Femur (tissue), 1 donor: ENCODE results near the gene PTGR3.

ENCODE experiments used
- DNase-seq: peaks from one replicate; pipeline ENCODE4 v3.0.0-alpha.2; 2017

PTGR3 gene

DNA sequence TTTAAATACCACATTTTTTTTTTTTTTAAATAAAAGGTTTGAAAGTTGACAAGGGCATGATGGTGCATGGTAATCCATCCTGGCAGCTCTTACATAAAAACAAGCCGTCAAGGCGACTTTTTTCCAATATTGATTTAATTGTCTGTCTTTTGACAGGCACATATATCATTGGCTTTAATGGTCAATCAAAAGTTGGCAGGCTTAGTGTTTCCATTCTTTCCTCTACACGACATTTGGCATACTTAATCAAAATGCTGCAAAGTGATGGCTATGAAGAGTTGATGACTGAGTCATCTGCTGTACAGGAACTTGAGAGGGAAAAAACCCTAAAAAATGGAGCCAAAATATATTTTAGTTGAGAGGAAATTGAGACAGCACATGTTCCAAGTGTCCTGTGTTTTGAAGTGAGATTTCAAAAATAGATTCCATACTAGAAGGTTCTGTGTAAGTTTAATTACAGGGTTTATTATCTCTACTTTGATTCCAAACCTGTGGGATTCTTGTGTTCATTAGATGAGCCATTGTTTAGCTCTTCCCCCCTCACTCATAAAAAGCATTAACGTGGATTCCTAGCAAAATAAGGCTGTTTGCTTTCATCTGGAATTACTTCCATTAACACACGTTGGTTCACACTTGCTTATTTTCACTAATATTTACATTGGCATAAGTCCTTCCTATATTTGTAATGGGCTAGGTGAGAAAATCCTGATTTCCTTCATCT is 4.8 kb upstream of the PTGR3 start:
- DNase-seq: no peak

DNA sequence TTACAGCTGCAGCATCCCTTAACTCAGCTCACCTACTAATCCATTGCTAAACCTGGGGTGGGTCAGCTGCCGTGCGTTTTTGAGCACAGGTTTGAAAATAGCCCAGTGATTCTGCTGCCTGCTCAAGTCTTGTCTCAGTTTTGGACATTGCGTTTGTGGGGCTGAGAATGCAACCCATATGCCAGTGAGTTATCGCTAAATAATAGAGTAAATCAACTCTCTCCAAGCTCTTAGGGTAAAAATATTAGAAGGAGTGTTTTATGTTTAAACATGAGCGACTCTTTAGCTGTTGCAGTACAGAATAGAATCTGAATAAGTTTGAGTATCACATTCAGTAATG is 3.8 kb upstream of the PTGR3 start:
- no peak for DNase-seq

DNA sequence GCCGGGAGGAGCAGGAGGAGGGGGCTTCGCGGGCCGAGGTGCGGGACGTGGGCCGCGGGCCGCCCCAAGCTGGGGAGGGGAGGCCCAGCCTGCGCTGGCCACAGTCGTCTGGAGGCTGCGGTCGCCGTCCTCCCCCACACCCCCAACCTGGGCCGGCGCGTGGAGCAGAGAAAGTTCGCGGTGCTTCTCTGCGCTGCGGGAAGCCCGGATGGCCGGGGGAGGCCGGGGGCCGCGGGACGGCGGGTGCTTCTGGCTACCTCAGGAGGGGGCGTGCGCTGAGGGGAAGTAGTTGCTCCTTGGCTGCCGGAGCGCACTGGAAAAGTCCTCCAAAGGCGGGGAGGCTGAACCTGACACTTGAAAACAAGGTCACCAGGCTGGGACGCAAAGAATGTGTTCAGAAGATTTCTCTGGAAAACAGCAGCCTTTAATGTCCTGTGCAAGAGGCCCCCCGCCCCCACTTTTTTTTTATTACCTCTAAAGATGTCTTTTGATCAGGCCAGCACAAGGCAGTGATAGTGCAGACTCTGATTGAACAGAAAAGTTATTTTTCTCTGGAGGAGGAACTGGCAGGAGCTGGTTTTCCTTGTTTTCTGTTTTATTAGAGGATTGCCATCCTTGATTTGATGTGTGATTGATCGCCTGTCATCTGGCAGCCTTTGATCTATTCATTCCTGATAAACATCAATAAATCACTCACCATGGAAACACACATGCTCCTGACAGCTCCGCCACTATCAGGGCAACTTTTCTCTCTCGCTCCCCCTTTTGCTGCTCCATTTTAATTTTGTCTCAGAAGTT is 3.2 kb upstream of the PTGR3 start:
- DNase-seq: peak; percentile 79

DNA sequence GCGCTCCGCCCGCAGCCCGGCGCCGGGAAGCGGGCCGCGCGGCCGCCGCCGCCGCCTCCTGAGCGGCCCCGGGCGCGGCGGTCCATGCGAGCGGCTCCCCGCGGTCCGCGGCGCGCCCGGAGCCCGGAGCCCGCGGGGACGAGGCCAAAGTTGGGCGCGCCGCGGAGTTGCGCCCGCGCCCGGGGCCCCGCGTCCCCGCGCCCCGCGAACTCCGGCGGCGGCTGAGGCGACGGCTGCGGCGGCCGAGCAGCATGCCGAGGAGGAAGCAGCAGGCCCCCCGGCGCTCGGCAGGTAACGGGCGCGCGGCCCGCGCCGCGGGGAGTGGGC is 2.6 kb upstream of the PTGR3 start:
- no peak for DNase-seq

DNA sequence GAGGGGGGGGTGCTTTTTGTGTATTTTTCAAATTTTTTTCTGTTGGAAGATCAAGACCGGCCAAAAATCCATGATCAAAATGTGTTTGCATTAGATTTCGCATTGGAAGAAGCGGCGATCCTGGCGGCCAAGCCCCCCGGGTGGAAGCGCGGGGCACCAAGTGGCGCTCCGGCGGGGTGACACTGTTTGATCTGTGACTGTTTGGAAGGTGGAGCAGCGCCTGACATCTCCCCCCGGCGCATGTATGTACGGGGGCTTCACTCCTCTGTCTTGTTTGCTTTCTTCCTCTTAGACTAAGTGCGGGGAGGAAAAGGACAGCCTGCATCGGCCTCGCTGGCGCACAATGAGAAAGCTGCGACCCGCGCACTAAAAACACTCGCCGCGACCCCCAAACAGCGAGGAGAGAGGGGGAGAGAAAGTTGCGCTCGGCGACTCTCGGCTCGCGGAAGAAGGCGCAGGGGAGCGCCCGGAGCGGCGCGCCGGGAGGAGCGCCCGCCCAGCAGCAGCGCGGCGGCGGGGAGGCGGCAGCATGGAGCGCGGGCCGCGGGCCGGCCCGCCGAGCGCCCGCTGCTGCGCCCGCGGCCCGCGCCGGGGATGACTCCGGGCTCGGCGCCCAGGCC is 2.2 kb upstream of the PTGR3 start:
- peak; percentile 46 for DNase-seq

DNA sequence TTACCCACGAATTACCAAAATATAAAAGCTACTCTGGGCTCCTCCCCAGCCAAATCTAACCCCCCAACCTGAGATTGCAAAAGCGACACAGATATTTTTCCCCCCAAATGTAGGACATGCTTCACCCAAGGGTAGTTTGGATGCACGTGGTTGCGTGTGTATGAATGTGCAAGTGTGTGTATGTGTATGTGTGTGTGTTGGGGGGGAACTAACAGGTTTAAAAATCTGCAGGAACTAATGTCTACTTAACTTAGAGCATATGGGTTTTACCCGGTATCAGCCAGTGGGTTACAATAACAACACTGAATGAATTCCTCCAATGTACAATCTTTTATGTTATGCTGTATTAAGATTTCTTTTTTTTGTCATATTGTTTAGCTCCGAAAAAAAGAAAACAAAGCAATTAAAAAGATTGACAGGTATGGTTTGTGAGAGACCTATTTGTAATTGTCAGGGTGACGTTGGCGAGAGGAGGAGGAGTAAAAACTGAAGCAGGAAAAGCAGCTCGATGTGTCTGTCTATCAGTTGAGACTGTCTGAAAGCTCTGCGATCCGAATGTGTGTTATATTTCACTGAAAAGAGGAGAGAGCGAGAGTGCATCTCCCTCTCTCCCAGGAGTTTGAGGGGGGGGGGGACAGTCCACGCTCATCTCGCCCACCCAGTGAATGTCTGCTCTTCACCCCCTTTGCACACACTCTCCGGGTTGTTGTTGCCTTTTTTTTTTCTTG is 1.5 kb upstream of the PTGR3 start, which contains the start of gene TSHZ1:
TSHZ1 (plus strand) TSS at position 524 of the 728 bp plus-strand sequence. CDS start 1,080 bp downstream, outside the sequence.
- peak; percentile 87 for DNase-seq

DNA sequence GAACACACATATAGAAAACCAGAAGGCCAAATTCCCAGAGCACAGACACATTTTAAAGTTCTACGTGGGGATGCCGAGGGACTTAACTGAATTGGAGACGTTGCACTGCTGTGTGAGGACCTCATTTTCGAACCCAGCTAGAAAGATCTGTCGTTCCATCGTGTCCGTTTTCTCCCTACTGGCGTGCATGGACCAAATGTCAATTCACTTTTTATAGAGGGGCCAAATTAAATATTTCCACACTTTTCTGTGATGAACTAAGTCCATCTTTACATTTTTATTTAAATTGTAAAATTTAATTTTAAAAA is 966 bp upstream of the PTGR3 start:
- DNase-seq: no peak

DNA sequence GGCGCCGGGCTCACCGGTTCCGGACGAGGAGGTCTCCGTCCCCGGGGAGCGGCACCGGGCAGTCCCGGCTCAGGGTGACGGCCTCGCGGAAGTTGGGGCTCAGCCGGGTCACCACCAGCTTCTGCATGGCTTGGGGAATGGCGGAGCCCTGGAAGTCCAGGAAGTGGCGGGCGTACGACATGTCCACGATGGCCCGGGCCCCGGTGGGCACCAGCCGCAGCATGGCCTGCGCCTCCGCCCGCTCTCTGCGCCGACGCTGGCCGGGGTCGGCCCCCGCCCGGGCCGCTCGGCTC is 157 bp downstream of the PTGR3 start:
- DNase-seq: no peak

DNA sequence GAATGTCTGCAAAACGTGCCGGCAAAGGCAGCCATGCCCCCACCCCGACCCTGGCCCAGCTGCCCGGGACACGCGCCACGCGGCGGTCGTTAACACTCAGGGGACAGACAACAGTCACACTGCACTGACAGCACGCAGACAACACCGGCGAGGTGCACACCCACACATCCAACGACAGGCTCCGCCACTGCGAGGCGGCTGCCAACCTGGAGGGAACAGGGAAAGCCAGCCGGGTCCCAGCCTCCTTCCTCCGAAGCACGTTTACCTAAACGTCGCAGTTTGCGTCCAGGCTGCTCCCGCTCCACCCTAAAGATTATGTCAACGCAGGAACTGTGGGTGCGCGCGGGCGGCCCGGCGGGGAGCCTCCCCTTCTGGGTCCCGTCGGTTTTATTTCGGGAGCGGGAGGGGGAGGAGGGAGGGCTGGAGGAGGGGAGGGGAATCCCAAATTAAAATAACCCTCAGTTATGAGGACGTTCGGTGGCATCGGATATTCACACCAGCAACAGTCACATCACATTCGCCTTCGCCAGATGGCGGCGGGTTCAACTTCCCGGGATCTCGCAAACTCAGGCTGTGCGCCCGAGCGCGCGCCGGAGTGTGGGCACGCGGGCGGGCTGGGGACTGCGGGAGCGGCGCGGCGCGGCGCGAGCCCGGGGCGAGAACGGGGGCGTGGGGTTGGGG is 644 bp downstream of the PTGR3 start:
- peak; percentile 68 for DNase-seq

DNA sequence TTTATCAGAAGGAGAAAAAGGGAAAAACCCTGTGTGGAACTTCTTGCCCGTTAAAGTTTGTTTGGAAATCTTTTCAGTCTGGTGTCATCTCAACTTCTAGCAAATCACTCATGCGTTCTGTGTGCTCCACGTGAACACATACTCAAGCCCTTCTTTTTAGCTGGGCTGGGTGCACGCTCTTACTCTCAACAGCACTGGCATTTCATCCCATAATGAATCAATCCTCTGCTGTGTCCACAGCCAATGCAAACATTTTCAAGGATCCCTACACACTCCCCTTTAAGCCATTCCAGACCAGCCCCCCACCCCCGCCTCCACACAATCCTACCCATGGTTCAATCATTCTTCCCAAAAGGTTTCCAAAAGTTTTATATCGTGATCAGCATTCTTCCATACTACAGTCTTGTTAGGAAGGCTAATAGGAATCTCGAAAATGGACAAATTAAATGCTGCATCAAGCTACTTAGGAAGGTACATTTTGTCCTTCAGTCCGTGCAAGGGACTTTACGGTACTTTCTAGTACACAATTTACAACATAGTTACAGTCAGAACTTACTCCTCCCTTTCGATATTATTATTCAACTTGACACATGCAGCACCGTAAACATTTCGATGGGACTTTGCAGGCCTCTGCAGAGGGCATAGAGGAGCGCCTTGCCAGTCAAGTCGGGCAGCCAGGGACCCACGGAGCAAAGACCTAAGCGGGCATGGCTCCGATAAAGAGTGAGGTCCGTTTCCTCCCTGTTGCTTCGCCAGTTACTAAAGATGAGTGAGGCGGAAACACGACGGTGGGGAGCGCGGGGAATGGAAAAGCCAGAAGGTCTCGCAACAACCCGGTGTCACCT is 1.4 kb downstream of the PTGR3 start:
- no peak for DNase-seq

DNA sequence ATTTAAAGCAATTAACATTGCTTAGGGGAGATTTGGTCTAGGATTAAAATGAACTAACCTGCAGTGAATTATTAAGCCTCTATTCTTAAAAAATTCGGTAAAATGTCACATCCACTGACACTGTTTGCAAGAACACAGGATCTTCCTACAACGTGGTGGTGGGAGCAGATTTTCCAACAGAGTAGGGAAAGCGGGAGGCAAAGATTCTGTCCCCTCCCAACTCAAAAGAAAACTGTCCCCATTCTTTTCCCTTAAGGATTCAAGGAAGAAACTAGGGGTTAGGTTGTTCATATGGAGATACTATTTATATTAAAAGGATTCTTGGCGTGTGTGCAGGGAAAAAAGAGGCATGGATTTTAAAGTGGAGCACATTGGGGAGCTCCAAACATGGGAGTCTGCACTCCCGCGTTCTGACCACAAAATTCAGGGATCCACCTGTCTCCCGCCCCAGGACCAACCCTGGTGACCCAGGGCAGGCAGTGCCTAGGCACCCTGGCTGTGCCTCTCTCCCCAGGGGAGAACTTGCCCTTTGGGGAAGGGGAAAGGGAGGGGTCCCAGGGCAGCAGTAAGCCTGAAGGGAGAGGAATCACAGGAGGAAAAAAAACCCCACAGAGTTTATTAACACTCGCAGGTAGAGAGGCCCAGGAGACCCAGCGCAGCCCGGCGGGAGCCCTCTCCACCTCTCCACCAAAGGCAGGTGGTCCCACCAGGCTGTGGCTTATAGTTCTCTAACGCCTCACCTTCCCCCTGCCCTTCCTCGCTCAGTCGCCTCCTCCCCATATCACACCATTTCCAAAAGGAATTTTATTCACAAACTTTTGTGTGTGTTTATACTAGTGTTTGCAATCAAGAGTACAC is 2.3 kb downstream of the PTGR3 start:
- no peak for DNase-seq

DNA sequence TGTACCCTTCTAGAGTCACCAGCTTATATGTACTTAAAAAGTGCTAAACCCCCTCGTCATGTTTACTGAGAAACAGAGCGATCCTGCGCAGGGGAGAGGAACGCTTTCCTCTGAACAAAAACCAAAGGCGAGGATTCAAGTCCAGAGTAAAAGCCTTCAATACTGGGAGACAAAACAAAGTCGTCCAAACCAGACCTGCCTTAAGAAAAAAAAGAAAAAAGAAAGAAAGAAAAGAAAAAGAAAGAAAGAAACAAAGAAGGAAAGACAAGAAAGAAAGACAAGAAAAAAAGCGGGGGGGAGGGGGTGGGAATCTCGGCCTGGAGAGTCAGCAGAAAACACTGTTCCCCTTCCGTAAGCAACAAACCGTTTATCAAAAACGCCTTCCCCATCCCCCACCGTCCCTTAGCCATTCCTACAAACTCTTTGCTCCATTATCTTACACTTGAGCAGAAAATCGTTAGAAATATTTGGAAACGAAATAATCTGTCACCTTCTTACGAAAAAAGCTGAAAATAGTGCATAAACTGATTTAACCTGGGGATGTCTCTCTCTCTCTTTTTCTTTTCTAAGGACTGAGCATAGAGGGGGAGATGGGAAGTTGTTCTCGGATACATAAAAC is 3.3 kb downstream of the PTGR3 start:
- DNase-seq: no peak

DNA sequence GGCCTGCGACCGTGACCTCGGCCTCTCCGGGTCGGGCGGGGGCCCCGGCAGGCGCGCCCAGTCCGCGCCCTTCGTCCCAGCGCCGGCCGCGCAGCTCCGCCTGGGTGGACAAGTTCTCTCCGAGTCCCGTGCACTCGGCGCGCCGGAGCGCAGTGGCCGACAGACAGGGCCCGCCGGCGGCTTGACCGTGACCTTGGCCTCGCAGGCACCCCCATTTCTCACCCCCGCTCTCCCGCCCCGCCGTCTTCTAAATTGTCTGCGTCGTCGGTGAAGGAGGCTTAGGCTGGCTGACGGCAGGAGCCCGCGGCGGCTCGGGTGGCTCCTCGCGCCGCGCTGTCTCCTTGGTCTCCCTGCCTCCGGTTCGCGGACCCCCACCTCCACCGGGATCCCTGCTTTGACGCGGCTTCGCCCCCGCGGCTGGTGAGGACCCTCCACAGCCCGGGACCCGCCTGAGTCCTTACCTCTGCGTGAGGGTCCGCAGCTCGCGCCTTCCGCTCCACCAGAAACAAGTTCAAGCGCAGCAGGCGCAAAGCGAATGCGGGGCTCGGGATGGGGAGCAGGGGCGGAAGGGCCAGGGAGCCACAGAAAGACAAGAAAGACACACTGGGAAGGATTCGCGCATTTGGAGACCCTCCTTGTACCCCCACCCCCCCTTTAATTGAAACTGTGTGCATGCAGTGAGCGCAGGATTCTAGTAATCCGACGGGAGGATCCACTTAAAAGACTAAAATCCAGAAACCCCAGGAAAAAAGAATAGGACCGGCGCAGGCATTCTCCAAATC is 4.0 kb downstream of the PTGR3 start:
- DNase-seq: peak; percentile 41

DNA sequence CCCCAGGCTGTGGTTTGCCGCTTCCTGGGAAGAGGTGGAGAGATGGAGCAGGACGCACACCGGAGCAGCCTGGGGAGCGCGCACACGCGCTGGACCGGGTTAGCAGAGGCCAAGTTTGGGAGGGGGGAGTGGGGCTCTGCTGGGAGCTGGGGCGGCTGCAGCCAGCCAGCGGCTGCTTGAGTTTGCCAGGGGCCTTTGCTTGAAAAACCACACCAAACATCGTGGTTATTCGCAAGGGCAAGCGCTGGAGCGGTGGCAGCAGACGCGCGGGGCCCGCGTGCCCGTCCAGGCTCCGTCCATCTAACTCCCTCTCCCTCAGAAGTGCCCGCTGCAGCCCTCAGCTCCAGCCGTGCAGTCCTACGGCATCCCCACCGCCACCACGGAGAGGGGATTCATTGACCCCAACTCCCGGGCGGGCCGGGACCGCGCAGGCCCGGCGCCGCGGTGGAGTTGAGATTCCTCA is 4.6 kb downstream of the PTGR3 start:
- peak; percentile 63 for DNase-seq

DNA sequence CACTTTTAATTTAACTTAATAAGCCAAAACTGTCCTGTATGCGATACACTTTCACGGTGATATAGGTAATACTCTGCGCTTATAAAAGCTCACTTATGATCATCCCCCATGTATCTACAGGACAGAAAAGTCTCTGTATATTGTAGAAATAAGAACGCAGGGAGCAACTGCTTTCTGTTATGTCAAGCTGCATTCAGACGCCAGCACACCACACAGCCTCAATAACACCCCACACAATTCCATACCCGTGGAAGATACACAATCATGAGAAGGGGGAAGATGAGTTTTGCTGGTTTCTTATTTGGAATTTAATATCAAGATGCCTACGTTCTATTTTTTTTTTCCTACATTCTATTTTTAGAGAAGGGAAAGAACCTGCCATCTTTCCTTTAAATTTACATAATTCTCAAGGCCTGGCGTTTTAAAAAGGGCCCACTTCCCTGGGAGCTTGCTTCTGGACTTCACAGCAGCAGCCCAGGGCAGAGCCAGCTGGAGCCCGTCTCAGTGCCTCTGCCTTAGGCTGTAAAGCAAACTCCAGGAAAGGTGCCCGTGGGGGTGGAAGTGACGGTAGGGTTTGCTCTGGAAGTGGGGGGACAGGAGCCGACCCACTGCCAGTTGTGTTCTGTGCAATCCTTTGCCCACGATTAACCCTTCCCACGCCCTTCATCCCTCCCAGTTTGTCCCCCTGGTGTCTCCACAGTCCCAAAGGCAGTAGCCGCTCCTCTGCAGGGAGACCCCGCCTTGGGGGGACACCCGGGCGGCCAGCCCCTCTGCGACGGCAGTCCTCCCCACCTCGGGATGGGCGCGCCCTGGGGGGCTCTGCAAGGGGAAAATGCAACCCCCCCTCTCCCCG is 5.3 kb downstream of the PTGR3 start:
- DNase-seq: peak; percentile 71

DNA sequence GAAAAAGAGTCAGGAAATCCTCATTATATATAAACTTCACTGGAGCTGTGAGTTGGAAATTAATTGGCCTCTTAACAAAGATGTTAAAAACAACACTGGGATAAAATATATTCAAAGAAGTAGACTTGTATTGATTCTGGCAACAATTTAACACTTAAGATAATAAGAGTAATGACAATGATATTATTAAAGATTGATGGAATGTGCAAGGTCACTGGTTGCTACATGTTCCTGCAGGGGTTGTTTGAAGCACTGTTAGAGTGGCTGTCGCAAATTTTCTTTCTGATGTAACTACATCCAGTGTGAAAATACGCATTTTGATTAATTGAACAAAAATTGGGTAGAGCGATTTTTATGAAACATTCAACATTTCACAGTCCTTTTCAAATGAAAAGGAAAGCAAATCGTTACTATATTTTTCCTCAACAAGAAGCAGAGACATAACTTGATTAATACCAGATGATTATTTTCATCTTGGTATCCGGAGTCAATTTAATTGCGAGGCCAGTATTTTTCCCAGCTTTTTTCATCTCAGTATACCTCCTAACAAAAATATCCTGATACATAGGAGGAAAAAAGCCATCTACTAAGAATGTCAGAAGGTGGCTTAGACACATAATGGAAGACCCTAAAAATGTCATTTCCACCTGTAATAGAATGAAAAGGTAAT is 6.1 kb downstream of the PTGR3 start:
- DNase-seq: no peak

DNA sequence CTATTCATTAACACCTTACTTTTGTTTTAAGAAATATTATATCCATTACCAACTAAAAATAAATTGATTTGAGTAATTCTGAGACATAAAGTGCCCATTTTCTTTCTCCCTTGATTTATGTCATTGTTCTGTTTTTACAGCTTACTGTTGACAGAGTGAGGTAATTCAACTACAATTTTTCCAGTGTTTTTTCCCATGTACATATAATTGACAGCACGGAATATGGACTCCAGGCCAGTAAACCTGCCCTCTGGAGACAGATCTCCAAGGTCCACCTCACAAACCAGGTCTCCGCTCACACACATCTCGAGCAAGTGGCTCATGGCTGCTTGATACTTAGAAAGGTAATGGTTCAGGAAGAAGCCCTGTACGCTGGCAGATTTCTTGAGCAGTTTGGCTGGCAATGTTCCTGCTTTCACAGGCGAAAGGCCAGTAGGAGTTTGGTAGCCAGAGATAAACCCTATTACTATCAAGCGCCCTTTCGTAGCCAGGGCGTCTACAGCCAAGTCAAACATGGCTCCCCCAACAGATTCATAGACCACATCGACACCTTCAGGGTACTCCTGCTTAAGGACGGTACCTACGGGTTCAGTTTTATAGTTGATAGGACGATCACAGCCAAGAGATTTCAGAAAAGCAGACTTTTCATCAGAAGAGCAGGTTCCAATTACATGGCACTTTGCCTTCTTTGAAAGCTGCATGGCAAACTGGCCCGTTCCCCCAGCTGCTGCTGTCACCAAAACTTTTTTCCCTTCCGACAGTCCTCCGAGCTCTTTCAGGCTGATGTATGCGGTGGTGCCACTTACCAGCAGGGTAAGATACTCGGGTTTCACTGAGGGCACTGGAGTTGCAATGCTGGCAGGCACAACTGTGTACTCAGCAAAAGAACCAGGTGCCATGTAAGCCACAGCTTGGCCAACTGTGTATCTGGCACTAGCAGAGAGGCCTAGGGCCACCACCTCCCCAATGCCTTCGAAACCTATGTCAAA is 7.4 kb downstream of the PTGR3 start:
- DNase-seq: peak; percentile 80
